Measurements from ENCODE around the gene NFASC.

The NFASC gene

DNA sequence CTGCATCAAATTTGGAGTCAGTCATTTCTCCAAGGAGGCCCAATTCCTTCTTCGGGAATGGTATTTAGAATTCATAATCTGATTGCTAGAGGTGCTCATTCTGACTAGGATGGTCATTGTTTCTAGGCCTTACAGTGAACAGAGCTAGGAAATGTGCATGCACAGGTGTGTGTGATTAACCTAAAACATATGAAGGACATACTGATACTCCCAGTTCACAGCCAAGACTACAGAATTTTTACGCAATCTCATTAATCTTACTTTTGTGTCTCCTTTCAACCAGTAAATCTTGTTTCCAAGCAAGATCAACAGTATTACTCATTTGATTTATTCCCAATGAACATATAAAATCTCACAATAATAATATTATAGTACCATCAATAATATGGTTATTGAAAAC lies 47.1 kb downstream of the NFASC start:
- Histone ChIP-seq H3K9ac (ENCODE audit: low read length) (no peak overlapping the region), H3K9me3 (ENCODE audit: low read length) (no peaks in the 10 kb centered on the region), H3K27ac (ENCODE audit: low read depth, low read length) (no peak overlapping the region), H3K27me3 (ENCODE audit: control insufficient read depth in 1 of 2, insufficient read depth in 2 of 2, low read length in 2 of 2) (no peaks in the 10 kb centered on the region), H3K36me3 (ENCODE audit: insufficient read depth, low read length) (no peaks in the 10 kb centered on the region), H3K4me3 (ENCODE audit: low read depth in 1 of 2, low read length in 2 of 2) (no peak overlapping the region), H3K4me1 (ENCODE audit: insufficient read depth, low read length) (no peaks in the 10 kb centered on the region)

DNA sequence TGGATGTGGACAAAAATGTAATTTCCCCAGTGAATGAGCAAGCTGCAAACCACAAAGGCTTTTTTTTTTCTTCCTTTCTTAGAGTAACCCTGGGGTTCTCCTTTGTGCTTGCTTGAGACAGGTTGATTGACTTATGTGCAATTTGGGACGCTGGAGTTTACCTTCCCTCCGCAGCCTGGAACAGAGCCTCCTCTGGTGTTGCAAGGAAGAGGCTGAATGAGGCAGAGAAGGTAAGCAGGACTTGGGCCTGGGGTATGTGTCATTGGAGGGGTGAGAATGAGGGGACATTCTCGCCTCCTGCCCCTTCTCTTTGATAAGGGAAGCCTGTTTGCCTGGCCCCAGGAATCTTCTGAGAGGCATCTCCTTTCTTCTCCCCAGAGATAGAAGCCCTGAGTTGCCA lies 49.8 kb downstream of the NFASC start:
- Histone ChIP-seq H3K36me3 (ENCODE audit: insufficient read depth, low read length) (no peaks in the 10 kb centered on the region), H3K4me1 (ENCODE audit: insufficient read depth, low read length) (no peaks in the 10 kb centered on the region), H3K27me3 (ENCODE audit: control insufficient read depth in 1 of 2, insufficient read depth in 2 of 2, low read length in 2 of 2) (no peaks in the 10 kb centered on the region), H3K9me3 (ENCODE audit: low read length) (no peaks in the 10 kb centered on the region), H3K27ac (ENCODE audit: low read depth, low read length) (no peak overlapping the region), H3K4me3 (ENCODE audit: low read depth in 1 of 2, low read length in 2 of 2) (no peak overlapping the region), H3K9ac (ENCODE audit: low read length) (no peak overlapping the region)

DNA sequence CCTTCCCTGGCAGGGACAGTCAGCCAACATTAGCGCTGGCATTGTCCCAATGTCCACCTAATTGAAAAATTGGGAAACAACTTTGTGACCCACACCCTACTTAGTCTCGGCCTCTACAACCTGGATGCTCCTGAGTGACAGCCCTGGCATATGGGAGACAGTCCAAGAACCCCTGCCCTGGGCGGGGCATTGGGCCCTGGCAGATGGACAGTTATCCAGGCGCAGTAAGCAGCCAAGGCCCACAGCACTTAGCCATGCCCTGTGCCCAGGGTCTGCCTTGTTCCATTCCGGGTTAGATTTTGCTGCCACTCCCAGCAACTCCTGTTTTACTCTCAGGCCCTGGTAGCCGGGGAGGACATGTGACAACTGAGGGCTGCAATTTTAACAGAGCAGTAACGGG lies 50.3 kb downstream of the NFASC start:
- Histone ChIP-seq H3K9ac (ENCODE audit: low read length) (no peak overlapping the region), H3K4me1 (ENCODE audit: insufficient read depth, low read length) (no peaks in the 10 kb centered on the region), H3K27me3 (ENCODE audit: control insufficient read depth in 1 of 2, insufficient read depth in 2 of 2, low read length in 2 of 2) (no peaks in the 10 kb centered on the region), H3K9me3 (ENCODE audit: low read length) (no peaks in the 10 kb centered on the region), H3K4me3 (ENCODE audit: low read depth in 1 of 2, low read length in 2 of 2) (no peak overlapping the region), H3K27ac (ENCODE audit: low read depth, low read length) (no peak overlapping the region), H3K36me3 (ENCODE audit: insufficient read depth, low read length) (no peaks in the 10 kb centered on the region)

DNA sequence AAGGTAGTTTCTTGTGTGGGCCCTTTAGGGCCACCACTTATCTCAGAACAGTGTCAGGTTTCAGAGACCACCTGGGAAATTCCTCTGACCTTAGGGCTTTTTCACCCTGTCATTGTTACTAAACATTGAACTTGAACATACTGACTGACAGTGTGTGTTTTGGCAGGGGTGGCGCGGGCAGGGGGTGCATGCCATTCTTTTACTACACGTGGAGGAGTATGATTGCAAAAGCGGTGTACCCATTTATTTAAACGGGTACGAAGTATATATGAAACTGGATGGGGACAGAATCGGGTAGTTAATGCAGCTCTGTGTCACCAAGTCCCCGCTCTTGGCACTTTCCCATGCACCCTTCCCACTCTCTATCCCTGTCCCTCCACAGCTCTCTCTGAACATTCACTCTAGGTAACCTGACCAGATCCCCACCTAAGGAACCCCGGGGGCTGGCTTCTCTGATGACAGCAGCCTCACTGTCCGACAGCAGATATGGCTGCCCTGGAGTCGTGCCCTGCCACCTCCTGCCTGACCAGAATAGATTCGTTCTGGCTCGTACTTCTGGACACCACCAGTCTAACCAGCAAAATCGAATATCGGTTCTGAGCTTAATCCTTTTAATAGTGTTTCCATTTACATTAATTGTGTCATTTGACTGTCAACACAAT lies 51.3 kb downstream of the NFASC start:
- Histone ChIP-seq H3K36me3 (ENCODE audit: insufficient read depth, low read length) (no peaks in the 10 kb centered on the region), H3K4me1 (ENCODE audit: insufficient read depth, low read length) (no peaks in the 10 kb centered on the region), H3K27ac (ENCODE audit: low read depth, low read length) (no peak overlapping the region), H3K9me3 (ENCODE audit: low read length) (no peaks in the 10 kb centered on the region), H3K27me3 (ENCODE audit: control insufficient read depth in 1 of 2, insufficient read depth in 2 of 2, low read length in 2 of 2) (no peaks in the 10 kb centered on the region), H3K9ac (ENCODE audit: low read length) (no peak overlapping the region), H3K4me3 (ENCODE audit: low read depth in 1 of 2, low read length in 2 of 2) (no peak overlapping the region)

DNA sequence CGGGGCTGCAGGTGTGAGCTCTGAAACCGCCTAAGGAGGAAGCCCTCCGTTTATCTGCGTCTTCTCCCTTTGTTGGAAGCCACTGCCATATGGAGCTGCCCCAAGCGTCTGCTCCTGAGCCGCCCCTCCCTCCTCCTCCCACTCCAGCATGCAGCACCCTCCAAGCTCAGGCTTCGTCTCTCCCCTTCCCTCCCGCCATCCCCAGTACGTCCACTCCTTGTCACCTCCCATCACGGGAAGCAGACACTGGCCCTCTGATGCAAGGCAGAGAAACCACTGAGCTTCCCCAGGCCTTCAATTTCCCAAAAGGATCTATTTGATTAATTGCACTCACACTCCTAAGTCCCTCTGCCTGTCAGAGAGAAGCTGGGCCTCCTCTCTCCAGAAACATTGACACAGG lies 52.5 kb downstream of the NFASC start:
- Histone ChIP-seq H3K36me3 (ENCODE audit: insufficient read depth, low read length) (no peaks in the 10 kb centered on the region), H3K9me3 (ENCODE audit: low read length) (no peaks in the 10 kb centered on the region), H3K27ac (ENCODE audit: low read depth, low read length) (no peak overlapping the region), H3K4me1 (ENCODE audit: insufficient read depth, low read length) (no peaks in the 10 kb centered on the region), H3K27me3 (ENCODE audit: control insufficient read depth in 1 of 2, insufficient read depth in 2 of 2, low read length in 2 of 2) (no peaks in the 10 kb centered on the region), H3K4me3 (ENCODE audit: low read depth in 1 of 2, low read length in 2 of 2) (no peak overlapping the region), H3K9ac (ENCODE audit: low read length) (no peak overlapping the region)

DNA sequence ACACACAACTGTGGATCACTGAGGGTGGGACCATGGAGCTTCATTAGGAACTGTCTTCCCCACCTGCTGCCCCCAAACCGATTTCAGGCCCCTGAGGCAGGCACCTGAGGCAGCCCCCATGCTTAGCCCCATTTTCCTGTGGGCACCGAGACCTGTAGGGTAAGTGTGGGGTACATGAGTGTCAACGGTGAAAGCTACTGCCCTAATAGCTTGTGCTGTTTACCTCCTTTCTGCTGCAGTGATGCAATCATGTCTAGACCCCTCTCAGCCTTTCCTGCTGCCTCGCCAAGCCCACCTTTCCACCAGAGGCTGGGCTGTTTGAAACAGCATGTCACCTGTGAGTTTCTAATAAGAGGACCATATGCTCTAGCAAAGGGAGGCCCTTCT lies 53.0 kb downstream of the NFASC start:
- no peaks in the 10 kb centered on the region for H3K4me1 ChIP-seq (ENCODE audit: insufficient read depth, low read length)
- no peaks in the 10 kb centered on the region for H3K9me3 ChIP-seq (ENCODE audit: low read length)
- H3K9ac ChIP-seq (ENCODE audit: low read length): no peak overlapping the region
- no peaks in the 10 kb centered on the region for H3K27me3 ChIP-seq (ENCODE audit: control insufficient read depth in 1 of 2, insufficient read depth in 2 of 2, low read length in 2 of 2)
- H3K36me3 ChIP-seq (ENCODE audit: insufficient read depth, low read length): no peaks in the 10 kb centered on the region
- no peak overlapping the region for H3K27ac ChIP-seq (ENCODE audit: low read depth, low read length)
- no peak overlapping the region for H3K4me3 ChIP-seq (ENCODE audit: low read depth in 1 of 2, low read length in 2 of 2)

DNA sequence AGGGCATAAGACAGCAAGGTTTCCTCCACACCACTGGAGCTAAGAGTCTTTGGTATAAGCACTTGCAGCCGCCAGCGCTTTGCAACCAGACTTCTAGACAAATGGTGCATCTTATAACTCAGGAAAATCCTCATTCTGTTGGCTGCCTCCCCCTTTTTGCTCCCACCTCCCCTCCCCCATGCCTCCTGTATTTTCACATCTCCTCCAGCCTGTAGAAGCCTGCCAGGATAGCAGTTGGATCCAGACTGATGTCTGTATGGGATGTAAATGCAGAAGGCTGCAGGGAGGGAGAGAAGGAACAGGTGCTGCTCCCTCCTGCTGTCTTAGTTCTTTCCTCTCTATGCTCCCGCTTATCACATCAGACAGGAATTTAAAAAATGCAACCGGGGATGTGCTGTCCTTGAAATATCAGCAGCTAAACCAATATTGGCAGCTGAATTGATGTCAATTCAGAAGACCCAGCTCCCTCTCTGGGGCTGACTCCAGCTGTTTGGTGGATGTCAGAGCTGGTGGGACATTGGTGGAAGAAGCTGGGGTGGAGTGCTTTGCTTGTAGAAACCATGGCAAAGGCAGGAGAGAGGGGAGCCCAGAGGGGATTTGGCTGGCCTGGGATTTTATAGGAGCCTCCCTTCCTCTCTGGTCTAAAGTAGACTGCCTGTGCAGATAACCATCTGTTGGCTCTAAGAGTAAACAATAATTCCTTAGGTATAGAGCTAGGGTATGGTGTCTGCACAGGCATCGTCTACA lies 53.5 kb downstream of the NFASC start:
- no peak overlapping the region for H3K4me3 ChIP-seq (ENCODE audit: low read depth in 1 of 2, low read length in 2 of 2)
- no peak overlapping the region for H3K9ac ChIP-seq (ENCODE audit: low read length)
- no peaks in the 10 kb centered on the region for H3K4me1 ChIP-seq (ENCODE audit: insufficient read depth, low read length)
- H3K27ac ChIP-seq (ENCODE audit: low read depth, low read length): no peak overlapping the region
- no peaks in the 10 kb centered on the region for H3K9me3 ChIP-seq (ENCODE audit: low read length)
- H3K36me3 ChIP-seq (ENCODE audit: insufficient read depth, low read length): no peaks in the 10 kb centered on the region
- no peaks in the 10 kb centered on the region for H3K27me3 ChIP-seq (ENCODE audit: control insufficient read depth in 1 of 2, insufficient read depth in 2 of 2, low read length in 2 of 2)

DNA sequence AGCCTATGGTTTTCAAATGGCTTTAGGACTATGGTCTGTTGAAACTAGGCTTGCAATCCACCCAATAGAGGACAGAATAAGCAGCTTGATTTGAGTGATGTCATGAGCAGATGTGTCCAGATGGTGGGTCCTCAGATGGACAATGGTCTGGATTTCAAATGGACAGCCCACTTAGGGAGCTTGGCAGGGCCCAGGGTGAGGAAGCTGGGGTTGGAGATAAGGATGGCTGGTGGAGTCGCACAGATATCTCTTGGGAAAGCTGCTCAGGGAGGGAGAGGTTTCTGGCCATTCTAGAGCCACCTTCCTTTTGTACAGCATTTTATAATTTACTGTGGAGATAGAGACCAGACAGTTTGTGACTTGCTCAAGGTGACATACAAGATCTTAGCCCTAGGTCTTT lies 55.0 kb downstream of the NFASC start:
- H3K27ac ChIP-seq (ENCODE audit: low read depth, low read length): no peak overlapping the region
- H3K36me3 ChIP-seq (ENCODE audit: insufficient read depth, low read length): no peaks in the 10 kb centered on the region
- H3K4me1 ChIP-seq (ENCODE audit: insufficient read depth, low read length): no peaks in the 10 kb centered on the region
- H3K9ac ChIP-seq (ENCODE audit: low read length): no peak overlapping the region
- H3K27me3 ChIP-seq (ENCODE audit: control insufficient read depth in 1 of 2, insufficient read depth in 2 of 2, low read length in 2 of 2): no peaks in the 10 kb centered on the region
- H3K4me3 ChIP-seq (ENCODE audit: low read depth in 1 of 2, low read length in 2 of 2): no peak overlapping the region
- no peaks in the 10 kb centered on the region for H3K9me3 ChIP-seq (ENCODE audit: low read length)

DNA sequence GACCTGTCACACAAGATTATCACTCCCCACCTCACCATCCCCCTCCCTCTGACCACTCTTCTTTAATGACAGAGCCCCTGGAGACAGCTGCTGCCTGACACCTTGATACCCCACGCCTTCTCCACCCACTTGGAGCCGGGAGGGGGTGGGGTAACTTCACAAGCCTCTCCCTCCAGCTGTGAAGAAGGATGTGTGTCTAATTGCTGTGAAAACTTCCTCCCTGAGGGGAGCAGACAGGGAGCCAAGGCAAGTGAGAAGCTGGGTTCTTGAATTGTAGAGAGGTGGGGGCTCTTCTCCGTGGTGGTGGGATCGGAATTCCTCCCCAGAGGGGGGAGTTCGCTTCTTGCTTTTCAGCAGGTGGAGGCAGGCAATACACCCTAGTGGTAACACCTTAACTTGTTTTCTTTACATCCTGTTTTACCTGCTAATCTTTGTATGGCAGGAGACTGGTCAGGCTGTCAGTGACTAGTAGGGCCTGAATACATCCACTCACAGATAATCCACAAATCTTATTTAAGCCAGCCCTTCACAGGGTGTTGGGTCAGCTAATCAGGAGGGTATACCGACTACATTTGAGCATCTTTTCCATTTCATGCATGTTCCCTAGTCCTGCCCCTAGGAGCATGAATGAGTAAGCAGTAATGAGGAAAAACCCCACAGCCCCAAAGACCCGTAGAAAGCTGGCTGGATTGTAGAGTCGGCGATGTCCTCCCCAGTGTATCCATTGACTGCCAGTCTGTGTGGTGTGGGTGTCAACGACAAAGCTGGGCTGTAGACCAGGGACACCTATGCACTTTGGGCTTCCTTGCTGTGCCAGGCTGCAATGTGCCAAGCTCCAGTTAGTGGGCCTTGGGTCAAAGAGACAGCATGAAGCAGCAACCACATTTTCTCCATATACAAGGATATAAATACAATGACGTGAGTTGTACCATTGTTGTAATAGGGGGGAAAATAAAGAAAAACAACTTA lies 57.3 kb downstream of the NFASC start:
- no peak overlapping the region for H3K9ac ChIP-seq (ENCODE audit: low read length)

DNA sequence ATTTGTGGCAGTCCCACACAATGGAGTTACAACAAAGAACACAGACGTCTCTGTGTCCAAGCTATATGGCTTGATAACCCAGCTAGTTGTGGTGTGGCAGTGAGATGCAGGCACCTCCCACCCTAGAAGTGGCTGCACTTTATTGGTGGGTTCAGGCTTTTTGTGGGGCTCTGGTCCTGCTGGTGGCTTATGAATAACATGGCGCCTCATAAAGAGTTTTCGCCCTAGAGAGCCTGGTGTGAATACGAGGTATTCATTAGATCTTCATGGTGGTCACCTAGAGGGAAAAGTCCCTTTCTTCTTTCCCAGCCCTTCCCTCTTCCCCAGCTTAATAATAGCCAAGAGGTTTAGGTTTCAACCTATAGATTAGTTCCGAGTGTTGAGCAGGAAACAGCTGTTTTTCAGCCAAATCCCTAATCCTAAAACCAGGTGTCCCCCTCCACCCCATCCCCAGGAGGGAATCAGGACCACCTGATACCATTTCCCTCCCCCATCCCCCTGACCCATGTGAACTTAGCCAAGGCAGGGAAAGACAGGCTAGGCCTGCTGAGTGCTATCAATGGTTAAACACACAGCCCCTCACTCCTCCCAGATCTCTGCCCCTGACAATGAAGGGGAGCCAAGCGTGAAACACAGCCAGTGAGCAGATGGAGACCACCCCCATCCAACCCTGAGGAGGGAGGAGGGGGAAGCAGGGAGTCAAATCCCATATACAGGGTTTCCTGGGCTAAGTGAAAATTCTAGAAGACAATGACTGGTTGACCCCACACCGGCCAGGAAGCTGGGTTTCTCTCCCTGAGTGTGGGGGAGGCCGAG lies 58.2 kb downstream of the NFASC start:
- H3K4me3 ChIP-seq (ENCODE audit: low read depth in 1 of 2, low read length in 2 of 2): no peak overlapping the region
- H3K27ac ChIP-seq (ENCODE audit: low read depth, low read length): no peak overlapping the region
- no peak overlapping the region for H3K9ac ChIP-seq (ENCODE audit: low read length)
- no peaks in the 10 kb centered on the region for H3K36me3 ChIP-seq (ENCODE audit: insufficient read depth, low read length)
- no peaks in the 10 kb centered on the region for H3K9me3 ChIP-seq (ENCODE audit: low read length)
- H3K4me1 ChIP-seq (ENCODE audit: insufficient read depth, low read length): no peaks in the 10 kb centered on the region
- no peaks in the 10 kb centered on the region for H3K27me3 ChIP-seq (ENCODE audit: control insufficient read depth in 1 of 2, insufficient read depth in 2 of 2, low read length in 2 of 2)

More for the DNA sequence above, 57.3 kb downstream of the NFASC start:
- Histone ChIP-seq H3K4me3 (ENCODE audit: low read depth in 1 of 2, low read length in 2 of 2) (no peak overlapping the region), H3K4me1 (ENCODE audit: insufficient read depth, low read length) (no peaks in the 10 kb centered on the region), H3K36me3 (ENCODE audit: insufficient read depth, low read length) (no peaks in the 10 kb centered on the region), H3K9me3 (ENCODE audit: low read length) (no peaks in the 10 kb centered on the region), H3K27ac (ENCODE audit: low read depth, low read length) (no peak overlapping the region), H3K27me3 (ENCODE audit: control insufficient read depth in 1 of 2, insufficient read depth in 2 of 2, low read length in 2 of 2) (no peaks in the 10 kb centered on the region)

Data from muscle layer of colon (tissue), 2 donors.